ENCODE data around the gene FAM222B.
A peak's percentile ranks its signal among the peaks of the same experiment; 100 is the strongest.
"Not testable (repeated sequence)": the region's sequence is repeated elsewhere in the genome, so short reads cannot be mapped to it uniquely, and the experiment has no call there.

Gene FAM222B

DNA sequence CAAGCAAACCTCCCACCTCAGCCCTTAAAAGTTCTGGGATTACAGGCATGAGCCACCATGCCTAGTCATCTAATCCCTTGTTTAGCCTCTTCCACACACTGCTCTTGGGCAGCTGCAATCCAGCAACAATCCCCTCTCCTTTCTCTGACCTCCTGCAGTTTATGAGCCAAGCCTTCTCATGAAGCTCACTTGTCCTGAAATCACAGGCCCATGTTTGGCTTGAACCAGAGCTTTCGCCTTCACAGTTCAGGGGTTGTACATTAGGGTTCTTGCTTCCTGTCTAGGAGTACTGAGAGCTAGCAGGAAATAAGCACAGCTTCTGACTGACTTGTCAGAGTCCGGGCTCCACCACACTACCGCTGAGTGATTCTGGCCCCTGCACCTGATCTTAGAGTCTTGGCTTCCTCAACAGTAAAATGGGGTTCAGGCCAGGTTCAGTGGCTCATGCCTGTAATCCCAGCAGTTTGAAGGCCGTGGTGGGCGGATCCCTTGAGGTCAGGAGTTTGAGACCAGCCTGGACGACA is 28.5 kb upstream of the FAM222B start:
- no peak for DNase-seq

DNA sequence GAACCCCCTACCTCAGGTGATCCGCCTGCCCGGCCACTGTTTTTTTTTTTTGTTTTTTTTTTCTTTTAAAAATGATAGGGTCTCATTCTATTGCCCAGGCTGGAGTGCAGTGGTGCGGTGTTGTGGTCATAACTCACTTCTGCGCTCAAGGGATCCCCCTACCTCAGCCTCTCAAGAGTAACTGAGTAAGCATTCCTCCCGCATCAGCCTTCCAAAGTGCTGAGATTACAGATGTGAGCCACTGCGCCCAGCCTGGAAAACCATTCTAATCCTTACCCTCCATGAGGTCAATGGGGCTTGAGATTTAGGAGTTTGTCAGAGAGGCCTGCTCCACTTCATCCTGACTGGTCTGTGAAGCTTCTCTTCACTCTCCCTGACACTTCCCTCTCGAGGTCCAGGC is 24.7 kb upstream of the FAM222B start:
- DNase-seq = no peak

DNA sequence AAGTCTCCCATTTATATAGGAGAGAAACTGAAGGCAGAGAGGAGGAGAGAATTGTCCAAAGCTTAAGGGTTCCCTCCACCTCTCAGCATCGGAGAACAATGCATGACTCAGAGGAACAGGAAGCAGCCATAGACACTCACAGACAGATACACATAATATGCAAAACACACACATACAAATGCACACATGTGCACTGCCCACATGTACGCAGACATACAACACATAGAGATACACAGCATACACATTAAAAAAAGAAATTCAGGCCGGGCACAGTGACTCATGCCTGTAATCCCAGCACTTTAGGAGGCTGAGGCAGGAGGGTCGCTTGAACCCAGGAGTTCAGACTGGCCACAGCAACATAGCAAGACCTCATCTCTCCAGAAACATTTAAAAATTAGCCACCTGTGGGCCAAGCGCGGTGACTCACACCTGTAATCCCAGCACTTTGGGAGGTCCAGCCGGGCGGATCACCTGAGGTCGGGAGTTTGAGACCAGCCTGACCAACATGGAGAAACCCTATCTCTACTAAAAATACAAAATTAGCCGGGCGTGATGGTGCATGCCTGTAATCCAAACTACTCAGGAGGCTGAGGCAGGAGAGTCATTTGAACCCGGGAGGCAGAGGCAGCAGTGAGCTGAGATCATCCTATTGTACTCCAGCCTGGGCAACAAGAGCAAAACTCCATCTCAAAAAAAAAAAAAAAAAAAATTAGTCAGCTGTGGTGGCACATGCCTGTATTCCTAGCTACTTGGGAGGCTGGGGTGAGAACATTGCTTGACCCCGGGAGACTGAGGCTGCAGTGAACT is 23.6 kb upstream of the FAM222B start:
- no peak for DNase-seq

DNA sequence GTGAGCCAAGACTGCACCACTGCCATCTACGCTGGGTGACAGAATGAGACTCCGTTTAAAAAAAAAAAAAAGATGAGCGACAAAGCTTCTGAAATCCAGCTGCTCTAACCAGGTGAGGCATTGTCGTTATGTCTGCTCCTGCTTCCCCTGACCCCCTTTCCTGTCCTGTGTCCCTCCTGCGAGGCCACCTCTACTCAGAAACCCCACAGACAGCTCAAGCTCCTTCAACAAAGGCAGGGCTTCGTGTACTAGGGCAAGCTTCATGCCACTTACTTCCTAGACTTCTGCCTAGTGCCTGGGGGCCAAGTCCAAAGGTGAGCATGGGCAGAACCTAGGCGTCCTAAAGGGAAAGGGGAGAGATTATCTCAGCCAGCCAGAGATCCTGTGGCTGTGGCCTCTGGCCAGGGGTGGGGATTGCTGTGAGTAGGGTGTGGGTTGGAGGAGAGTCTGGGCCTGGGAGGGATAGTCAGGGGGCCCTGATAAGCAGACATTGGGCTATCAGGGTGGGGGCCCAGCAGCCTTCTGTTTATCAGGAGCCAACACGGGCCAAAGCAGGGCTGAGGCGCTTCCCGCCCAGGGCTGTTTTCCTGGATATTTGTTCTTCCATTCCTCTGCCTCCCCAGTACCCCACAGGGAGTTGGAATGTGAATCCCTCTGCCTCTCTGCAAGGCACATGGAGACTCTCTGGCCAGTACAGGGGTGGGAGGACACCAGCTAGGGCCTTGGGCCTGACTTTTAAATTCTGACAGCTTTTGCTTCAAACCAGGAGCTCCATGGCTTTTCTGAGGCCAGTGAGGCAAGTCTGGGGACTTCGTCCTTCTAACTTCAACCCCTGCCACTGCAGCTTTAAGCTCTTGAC is 22.6 kb upstream of the FAM222B start:
- DNase-seq = no peak

DNA sequence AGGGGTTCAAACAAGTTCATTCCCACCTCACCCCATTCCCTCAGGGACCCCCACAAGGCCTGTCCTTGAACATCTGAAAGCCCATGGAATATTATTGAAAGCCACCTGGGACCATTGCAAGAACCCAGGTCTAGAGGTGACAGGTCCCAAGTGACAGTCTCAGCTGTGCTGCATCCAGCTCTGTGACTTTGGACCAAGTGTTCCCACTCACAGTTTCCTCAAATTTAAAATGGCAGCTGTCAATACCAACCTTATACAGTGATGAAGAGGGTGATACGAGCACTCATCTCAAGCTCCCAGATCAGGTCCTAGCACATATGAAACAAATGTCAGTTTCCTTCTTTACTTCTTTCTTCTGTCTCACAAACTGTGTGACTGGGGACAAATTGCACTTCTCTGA is 21.4 kb upstream of the FAM222B start:
- DNase-seq = no peak

DNA sequence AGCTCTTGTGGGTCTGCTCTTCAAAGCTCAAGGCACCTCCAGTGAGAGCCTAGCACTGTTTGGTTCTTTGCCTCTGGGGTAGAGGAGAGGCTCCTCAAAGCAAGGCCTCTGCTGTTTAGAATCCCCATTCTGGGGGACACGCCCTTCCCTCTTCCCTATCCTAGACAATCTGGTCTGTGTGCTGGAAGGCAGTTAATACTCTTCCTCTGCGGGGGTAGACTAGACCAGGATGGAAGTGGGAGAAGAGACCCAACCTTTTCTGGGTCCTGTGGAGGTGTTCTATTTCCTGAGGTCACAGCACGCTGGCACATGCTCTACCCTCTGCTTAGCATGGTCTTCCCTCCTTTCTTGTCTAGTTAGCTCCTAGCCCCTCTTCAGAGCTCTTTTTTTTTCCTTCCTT is 20.0 kb upstream of the FAM222B start:
- no peak for DNase-seq

DNA sequence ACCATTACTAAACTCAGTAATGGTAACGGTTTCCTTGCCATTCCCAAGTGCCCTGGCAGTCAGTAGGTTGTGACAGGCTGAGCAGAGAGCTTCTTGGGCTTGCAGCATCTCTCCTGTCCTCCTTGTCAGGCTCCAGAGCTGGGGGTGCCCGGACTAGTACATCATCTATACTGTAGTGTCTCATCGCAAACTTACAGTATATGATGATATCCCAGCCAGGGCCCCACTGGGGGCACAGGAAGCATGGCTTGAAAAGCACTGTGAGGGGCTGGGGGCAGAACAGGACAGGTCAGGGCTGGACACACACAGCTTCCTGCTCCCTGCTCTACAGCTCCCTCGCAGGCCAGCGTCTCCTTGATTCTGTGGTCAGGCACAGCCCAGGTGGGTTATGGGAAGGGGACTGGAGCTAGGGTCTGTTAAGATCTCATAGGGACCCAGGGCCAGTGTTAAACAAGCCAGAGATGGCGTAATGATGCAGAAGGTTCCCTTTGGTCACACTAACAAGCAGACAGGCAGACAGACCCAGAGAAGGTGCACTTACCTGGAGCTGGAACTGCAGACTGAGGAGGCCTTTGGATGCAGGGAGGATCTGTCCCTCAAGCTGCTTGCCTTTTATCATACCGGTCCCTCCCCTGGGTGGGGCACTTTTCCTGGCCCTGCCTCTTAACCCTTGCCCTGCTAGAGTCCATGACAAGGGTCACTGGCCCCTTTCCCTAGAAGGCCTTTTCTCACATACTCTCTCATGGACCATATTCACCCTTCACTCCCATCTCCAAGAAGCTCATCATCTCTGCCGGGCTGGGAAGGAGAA is 19.0 kb upstream of the FAM222B start:
- DNase-seq = no peak

DNA sequence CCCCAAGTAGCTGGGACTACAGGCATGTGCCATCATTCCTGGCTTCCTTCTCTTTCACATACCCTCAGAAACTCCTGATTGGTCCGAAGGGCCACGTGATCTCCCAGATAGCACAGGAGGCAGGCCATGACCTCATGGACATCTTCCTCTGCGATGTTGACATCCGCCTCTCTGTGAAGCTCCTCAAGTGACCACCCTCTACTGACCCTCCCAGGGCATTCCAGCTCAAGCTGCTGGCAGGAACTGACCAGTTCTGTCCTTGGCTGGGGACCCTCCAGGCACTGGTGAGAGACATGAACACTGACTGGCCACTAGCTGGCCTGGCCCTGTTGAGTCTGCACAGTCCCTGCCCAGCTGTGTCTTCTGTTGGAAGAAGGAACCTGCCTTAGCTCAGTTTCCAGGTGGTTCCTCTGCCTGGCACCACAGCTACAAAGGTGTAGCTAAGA is 17.8 kb upstream of the FAM222B start:
- DNase-seq = no peak

DNA sequence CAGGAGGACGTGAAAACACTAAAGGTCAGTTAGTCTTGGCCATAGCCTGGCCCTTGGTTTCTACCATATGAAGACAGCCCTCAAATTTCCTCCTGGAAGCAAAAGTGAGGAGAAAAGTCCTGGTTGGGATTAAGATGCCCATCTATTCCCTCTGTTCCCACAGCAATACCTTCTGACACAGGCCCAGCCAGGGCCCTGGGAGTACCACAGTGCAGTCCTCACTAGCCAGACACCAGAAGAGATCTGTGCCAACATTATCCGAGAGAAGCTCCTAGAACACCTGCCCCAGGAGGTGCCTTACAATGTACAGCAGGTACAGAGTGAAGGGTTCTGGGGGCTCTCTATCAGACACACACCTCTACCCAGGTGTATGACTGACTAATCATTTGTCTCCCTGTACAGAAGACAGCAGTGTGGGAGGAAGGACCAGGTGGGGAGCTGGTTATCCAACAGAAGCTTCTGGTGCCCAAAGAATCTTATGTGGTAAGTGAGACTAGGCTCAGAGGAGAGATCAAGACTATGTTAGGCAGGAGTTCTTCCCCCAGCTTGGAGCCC is 16.3 kb upstream of the FAM222B start:
- DNase-seq = no peak

DNA sequence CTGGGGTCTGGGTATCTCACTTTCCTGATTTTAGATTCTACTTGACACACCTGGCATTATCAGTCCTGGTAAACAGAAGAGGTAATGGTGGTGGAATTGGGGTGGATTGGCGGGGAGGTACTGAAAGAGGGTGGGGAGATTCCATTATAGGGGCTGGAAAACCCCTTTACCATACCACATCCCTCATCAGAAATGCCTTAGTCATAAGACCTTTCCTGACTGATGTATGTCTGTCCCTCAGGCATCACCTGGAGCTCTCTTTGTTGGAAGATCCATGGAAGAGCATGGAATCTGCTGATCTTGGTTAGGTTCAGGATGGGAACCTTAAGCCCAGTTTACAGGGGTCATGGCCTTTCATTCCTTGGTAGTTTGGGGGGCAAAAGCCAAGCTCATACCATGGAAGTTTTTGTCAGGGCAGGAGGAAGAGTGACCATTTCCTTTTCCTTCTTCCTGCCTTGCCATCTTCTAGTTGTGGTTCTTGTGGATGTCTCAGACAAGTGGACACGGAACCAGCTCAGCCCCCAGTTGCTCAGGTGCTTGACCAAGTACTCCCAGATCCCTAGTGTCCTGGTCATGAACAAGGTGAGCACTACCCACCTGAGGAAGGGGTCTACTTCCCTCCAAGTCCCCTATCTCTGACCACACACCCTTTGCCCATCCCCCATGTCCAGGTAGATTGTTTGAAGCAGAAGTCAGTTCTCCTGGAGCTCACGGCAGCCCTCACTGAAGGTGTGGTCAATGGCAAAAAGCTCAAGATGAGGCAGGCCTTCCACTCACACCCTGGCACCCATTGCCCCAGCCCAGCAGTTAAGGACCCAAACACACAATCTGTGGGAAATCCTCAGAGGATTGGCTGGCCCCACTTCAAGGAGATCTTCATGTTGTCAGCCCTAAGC is 15.6 kb upstream of the FAM222B start:
- DNase-seq = no peak

DNA sequence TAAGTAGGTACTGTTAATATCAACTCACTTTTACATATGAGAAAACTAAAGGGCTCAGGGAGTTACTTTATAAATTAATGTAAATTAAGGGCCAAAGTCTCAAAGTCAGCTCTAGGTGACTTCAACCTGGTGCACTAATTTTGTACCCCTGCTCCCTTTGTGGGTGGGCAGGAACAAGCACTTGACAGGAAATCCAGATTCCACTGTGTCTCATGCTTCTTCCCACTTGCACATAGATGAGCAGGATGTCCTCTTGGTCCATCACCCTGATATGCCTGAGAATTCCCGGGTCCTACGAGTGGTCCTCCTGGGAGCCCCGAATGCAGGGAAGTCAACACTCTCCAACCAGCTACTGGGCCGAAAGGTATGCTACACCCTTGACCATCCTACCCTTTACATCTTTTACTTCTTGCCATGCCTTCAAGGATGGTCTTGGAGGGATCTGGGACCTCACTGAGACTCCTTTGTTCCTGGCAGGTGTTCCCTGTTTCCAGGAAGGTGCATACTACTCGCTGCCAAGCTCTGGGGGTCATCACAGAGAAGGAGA is 13.5 kb upstream of the FAM222B start:
- no peak for DNase-seq

DNA sequence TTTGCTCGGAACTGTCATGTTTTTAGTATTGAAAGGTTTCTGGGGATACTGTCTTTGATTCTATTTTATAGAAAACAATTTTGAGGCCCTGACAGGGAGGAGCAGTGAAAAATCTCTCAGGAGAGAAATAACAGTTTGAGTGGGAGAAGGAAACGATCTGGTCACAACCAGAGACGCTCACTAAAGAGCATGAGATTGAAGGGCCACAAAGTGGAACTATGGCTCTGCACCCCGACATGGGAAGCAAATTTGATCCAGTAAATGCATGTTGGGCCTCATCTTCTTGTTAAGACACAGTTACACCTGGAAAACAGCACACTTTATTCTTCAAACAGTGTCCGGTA is 12.7 kb upstream of the FAM222B start:
- DNase-seq = no peak

DNA sequence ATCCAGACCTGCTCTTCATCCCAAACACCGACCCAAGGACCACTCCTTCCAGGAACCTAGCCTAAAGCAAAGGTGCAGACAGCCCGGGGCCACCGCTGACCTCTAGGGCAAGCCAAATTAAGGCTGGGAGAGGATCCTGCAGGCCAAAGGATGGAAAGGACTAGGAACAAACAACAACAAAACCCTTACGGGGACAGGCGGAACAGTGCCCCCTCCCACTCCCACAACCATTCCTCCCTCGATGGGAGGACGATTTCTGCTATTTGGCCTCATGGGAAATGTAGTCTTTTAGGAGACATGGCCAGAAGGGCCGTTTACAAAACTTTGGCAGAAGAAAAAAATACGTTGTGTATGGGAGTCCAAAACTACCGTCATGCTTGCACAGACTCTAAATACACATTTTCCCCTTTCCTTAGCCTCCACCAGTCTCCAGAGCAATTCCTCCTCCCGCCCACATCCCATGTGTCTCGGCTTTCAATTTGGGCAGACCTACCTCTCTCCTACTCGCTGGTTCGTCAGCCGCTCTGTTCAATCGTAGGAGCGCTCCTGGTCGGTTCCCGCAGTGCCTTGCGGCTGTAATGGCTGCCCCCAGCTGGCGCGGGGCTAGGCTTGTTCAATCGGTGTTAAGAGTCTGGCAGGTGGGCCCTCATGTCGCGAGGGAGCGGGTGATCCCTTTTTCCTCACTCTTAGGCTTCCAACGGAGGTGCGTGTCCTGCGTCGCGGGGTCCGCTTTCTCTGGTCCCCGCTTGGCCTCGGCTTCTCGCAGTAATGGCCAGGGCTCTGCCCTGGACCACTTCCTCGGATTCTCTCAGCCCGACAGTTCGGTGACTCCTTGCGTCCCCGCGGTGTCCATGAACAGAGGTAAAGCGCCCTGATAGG is 12.1 kb upstream of the FAM222B start, which contains the start of gene ERAL1:
Gene ERAL1 (plus strand): TSS at position 560 of the 879 bp plus-strand sequence. CDS start 19 bp downstream, at position 579.
- DNase-seq = peak; percentile 71

DNA sequence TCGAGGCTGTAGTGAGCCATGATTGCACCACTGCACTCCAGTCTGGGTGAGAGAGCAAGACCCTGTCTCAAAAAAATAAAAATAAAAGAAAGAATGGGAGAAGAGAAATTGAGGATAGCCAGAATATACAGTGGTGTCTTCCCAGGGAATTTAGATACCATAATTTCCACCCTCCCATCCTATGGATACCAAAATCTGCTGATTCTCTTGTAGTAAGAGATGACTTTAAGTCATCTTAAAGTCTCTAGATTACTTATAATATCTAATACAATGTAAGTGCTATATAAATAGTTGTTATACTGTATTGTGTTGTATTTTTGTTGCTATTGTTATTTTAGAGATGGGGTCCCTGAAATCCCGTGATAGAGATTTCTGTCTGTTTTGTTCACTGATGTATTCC is 10.7 kb upstream of the FAM222B start:
- no peak for DNase-seq

DNA sequence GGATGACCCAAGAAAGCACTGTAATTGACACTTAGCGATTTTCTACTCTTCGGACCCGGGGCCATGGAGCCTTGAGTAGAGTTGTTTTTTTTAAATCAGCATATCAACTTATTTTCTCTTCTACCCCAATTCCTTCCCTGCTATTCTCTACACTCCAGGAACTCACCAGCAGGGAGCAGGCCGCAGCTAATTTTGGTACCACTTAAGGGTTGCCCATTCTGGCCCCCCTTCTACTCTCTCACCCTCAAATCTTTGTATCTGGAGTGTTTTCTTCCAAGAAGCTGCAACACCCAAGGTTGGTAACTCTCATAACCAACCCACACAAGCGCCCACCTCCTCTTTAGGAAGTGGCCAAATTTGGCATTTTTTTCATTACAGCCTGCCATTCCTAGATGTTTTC is 6.7 kb upstream of the FAM222B start:
- DNase-seq = no peak

DNA sequence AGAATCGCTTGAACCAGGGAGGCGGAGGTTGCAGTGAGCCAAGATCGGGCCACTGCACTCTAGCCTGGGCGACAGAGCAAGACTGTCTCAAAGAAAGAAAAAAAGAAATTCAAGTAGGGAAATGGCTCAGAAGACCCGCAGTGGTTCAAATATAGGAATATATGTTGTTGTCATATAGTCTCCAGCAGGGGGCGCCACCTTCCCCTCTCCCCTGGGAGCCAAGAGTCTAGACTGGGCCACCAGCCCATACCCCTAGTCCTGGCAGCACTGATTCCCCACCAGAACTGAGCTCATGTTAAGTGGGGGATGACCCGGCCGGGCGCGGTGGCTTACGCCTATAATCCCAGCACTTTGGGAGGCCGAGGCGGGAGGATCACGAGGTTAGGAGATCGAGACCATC is 6.1 kb upstream of the FAM222B start:
- not testable (repeated sequence) for DNase-seq

DNA sequence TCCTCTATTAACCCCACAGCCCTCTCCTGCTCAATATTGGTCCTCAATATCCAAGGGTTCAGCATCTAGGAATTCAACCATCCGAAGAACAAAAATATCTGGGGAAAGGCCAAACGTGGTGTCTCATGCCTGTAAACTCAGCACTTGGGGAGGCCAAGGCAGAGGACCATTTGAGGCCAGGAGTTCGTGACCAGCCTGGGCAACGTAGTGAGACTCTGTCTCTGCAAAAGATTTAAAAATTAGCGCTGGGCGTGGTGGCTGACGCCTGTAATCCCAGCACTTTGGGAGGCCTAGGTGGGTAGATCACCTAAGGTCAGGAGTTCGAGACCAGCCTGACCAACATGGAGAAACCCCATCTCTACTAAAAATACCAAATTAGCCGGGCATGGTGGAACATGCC is 4.1 kb upstream of the FAM222B start:
- not testable (repeated sequence) for DNase-seq

DNA sequence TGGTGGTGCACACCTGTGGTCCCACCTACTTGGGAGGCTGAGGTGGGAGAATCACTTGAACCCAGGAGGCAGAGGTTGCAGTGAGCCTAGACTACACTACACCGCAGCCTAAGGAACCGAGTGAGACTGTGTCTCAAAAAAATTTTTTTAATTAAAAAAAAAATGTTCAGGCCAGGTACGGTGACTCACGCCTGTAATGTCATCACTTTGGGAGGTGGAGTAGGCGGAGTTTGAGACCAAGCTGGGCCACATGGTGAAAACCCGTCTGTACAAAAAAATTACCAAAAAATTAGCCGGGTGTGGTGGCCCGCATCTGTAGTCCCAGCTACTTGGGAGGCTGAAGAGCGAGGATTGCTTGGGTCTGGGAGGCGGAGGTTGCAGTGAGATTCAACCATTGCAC is 3.6 kb upstream of the FAM222B start:
- DNase-seq = no peak

DNA sequence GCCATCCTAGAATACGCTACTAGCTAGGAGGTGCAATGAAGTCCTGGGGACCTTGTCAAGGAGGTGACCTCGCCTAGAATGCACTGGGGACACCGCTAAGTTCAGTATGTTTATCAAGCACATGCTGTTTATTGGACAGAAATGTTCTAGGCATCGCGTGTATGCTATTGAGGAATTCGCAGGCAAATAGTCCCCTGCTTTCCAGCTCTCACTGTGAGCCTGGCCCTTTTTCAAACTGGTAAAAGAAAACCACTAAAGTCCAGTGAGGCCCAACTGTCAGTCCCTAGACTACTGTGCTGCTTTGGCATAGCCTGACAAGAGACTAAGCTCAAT is 1.2 kb upstream of the FAM222B start:
- no peak for DNase-seq

DNA sequence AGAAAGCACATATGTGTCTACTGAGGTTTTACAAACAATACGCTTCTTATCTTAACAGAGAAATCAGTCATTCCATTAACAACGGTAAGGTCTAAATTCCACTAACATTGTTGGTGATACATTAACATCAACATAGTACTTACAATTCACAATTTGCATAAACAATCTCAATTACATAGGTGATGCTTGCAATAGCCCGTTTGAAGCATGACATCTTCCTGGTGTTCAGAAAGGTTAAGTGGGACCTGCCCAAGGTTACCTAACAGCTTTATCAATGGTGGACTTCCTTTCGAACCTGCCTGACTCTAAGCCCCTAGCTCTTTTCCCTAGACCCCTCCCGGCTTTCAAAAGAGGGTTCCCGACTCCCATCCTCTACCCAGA is 699 bp downstream of the FAM222B start:
- DNase-seq = no peak
